SK-N-SH (cell line): ENCODE measurements around the gene PRSS38. TPM values are rescaled to one million over a fixed set of nuclear protein-coding genes. Genes with fewer than 3 reads are reported as not detected.

Experiments used
- CTCF ChIA-PET: fragments of 300-600, 350-600 bp; formaldehyde crosslinking; extraction: SDS; loops from one replicate; lab custom pipeline; 2021; lab: Yijun Ruan, JAX
- POLR2A ChIA-PET: fragments of 350-600 bp; sonication (Branson Sonifier 250); formaldehyde crosslinking; extraction: SDS; loops from one replicate; lab custom pipeline; 2020; ENCODE audit warnings: antibody characterized with exemption, inconsistent platforms; lab: Yijun Ruan, JAX
- DNase-seq: peaks from one replicate; pipeline ENCODE4 v3.0.0; 2012
- H2AFZ ChIP-seq: fragments of 200-600 bp; sonication (generic); 2 replicates; pipeline ENCODE4 v1.8.1; 2016; ENCODE audit warnings: antibody characterized with exemption, mild to moderate bottlenecking, low read depth
- H3F3A ChIP-seq: fragments of 200-600 bp; sonication (generic); replicated peaks from 2 replicates; pipeline ENCODE3; 2016; ENCODE audit warnings: antibody characterized with exemption, mild to moderate bottlenecking; ENCODE audit not compliant: insufficient read depth
- H3K27ac ChIP-seq, 2 experiments: fragments of 200-500 bp in 1 of 2; fragments of 200-600 bp in 1 of 2; sonication (Bioruptor generic) in 1 of 2; sonication (generic), shearing (Covaris generic) in 1 of 2; 2 replicates each; pipeline versions ENCODE4 v1.5.1 to v1.6.1; 2014 to 2016; ENCODE audit warnings: low read depth in 2 of 2, inconsistent platforms in 1 of 2, low read length in 1 of 2, mild to moderate bottlenecking in 1 of 2, mixed read lengths in 1 of 2
- H3K27me3 ChIP-seq: fragments of 200-600 bp; sonication (generic), shearing (Covaris generic); 2 replicates; pipeline ENCODE4 v1.6.1; 2016; ENCODE audit warnings: mixed run types; ENCODE audit not compliant: insufficient read depth
- H3K36me3 ChIP-seq, 2 experiments: fragments of 200-500 bp in 1 of 2; fragments of 200-600 bp in 1 of 2; sonication (Bioruptor generic) in 1 of 2; sonication (generic) in 1 of 2; replicated peaks in 1 of 2; 2 replicates each; pipeline versions ENCODE3 to v1.5.1; 2014 to 2016; ENCODE audit warnings: low read length in 1 of 2, mild to moderate bottlenecking in 1 of 2; ENCODE audit not compliant: insufficient read depth in 2 of 2, control insufficient read depth in 1 of 2
- H3K4me1 ChIP-seq, 2 experiments: fragments of 200-500 bp in 1 of 2; fragments of 200-600 bp in 1 of 2; sonication (Bioruptor generic) in 1 of 2; sonication (generic), shearing (Covaris generic) in 1 of 2; 2 replicates each; pipeline versions ENCODE4 v1.5.1 to v1.6.1; 2014 to 2016; ENCODE audit warnings: low read depth in 1 of 2, low read length in 1 of 2, mixed run types in 1 of 2; ENCODE audit not compliant: insufficient read depth in 2 of 2, control insufficient read depth in 1 of 2
- H3K4me2 ChIP-seq: fragments of 200-600 bp; sonication (generic), shearing (Covaris generic); 2 replicates; pipeline ENCODE4 v1.6.1; 2017; ENCODE audit warnings: mixed run types
- H3K4me3 ChIP-seq, 2 experiments: fragments of 200-500 bp in 1 of 2; fragments of 200-600 bp in 1 of 2; sonication (Bioruptor generic) in 1 of 2; sonication (generic), shearing (Covaris generic) in 1 of 2; 2 replicates each; pipeline versions ENCODE4 v1.5.1 to v1.8.1; 2014 to 2016; ENCODE audit warnings: low read depth in 2 of 2, inconsistent platforms in 1 of 2, low read length in 1 of 2, mild to moderate bottlenecking in 1 of 2, mixed read lengths in 1 of 2, moderate library complexity in 1 of 2
- H3K79me2 ChIP-seq: fragments of 200-600 bp; sonication (generic); 2 replicates; pipeline ENCODE4 v1.8.1; 2017; ENCODE audit warnings: mild to moderate bottlenecking; ENCODE audit not compliant: insufficient read depth
- H3K9ac ChIP-seq: fragments of 200-600 bp; sonication (generic); 2 replicates; pipeline ENCODE4 v1.6.1; 2017; ENCODE audit warnings: mixed run types
- H3K9me2 ChIP-seq: fragments of 200-600 bp; sonication (generic); 2 replicates; pipeline ENCODE4 v1.6.1; 2017; ENCODE audit warnings: mixed run types
- H3K9me3 ChIP-seq: fragments of 200-600 bp; sonication (generic); 2 replicates; pipeline ENCODE4 v1.6.1; 2017; ENCODE audit warnings: mixed run types, mild to moderate bottlenecking, moderate library complexity
- H4K20me1 ChIP-seq: fragments of 200-600 bp; sonication (generic); 2 replicates; pipeline ENCODE4 v1.6.1; 2017; ENCODE audit warnings: mild to moderate bottlenecking, mixed run types; ENCODE audit not compliant: insufficient read depth
- CHD2 ChIP-seq: fragments of 150-350 bp; IDR thresholded peaks from 2 replicates; pipeline ENCODE4 v1.6.1; 2018; ENCODE audit warnings: low read length; ENCODE audit not compliant: partially characterized antibody
- CTCF ChIP-seq: fragments of 200-600 bp; sonication (generic); IDR thresholded peaks from 2 replicates; pipeline ENCODE4 v1.6.1; 2017; ENCODE audit warnings: antibody characterized with exemption, mild to moderate bottlenecking, moderate library complexity
- EP300 ChIP-seq, 2 experiments: IDR thresholded peaks; 2 replicates each; pipeline versions ENCODE4 v1.4.0 to v1.6.1; 2012; ENCODE audit warnings: borderline replicate concordance in 1 of 2, low read depth in 1 of 2, low read length in 1 of 2
- FOSL2 ChIP-seq: IDR thresholded peaks from 2 replicates; pipeline ENCODE4 v1.4.0; 2012; ENCODE audit warnings: low read depth, mild to moderate bottlenecking, moderate library complexity, borderline replicate concordance
- FOXJ3 ChIP-seq: sonication (generic); formaldehyde crosslinking; IDR thresholded peaks from 2 replicates; pipeline ENCODE4 v1.5.1; 2020; ENCODE audit warnings: mild to moderate bottlenecking, missing genetic modification reagents
- GABPA ChIP-seq: IDR thresholded peaks from 2 replicates; pipeline ENCODE4 v1.4.0; 2012; ENCODE audit warnings: low read depth, mild to moderate bottlenecking
- IRF3 ChIP-seq: fragments of 150-350 bp; IDR thresholded peaks from 2 replicates; pipeline ENCODE4 v1.6.1; 2016; ENCODE audit warnings: mild to moderate bottlenecking, low read depth, low read length
- JUND ChIP-seq: IDR thresholded peaks from 2 replicates; pipeline ENCODE4 v1.4.0; 2012
- MAX ChIP-seq: IDR thresholded peaks from 2 replicates; pipeline ENCODE4 v1.4.0; 2012; ENCODE audit warnings: low read depth
- MEF2A ChIP-seq: IDR thresholded peaks from 2 replicates; pipeline ENCODE4 v1.4.0; 2012; ENCODE audit warnings: low read depth, borderline replicate concordance
- NRF1 ChIP-seq: IDR thresholded peaks from 2 replicates; pipeline ENCODE4 v1.6.1; 2012; ENCODE audit warnings: low read depth, mild to moderate bottlenecking, low read length
- PBX3 ChIP-seq: IDR thresholded peaks from 2 replicates; pipeline ENCODE4; 2012
- RCOR1 ChIP-seq: fragments of 150-350 bp; IDR thresholded peaks from 2 replicates; pipeline ENCODE4 v1.6.1; 2017; ENCODE audit warnings: antibody characterized with exemption, low read length
- RFX5 ChIP-seq: IDR thresholded peaks from 2 replicates; pipeline ENCODE4 v1.6.1; 2012; ENCODE audit warnings: mild to moderate bottlenecking, improper control_type of control experiment, low read length
- SMC3 ChIP-seq: IDR thresholded peaks from 2 replicates; pipeline ENCODE4 v1.6.1; 2012; ENCODE audit warnings: low read depth, low read length, improper control_type of control experiment
- TEAD4 ChIP-seq: IDR thresholded peaks from 2 replicates; pipeline ENCODE4 v1.4.0; 2012; ENCODE audit warnings: mild to moderate bottlenecking, borderline replicate concordance; ENCODE audit not compliant: insufficient read depth
- USF1 ChIP-seq: IDR thresholded peaks from 2 replicates; pipeline ENCODE4 v1.4.0; 2012; ENCODE audit warnings: low read depth, borderline replicate concordance
- USF2 ChIP-seq: fragments of 150-350 bp; IDR thresholded peaks from 2 replicates; pipeline ENCODE4 v1.6.1; 2017; ENCODE audit warnings: antibody characterized with exemption, low read length, low read depth, borderline replicate concordance
- ZBTB33 ChIP-seq: IDR thresholded peaks from 2 replicates; pipeline ENCODE4 v1.4.0; 2012; ENCODE audit warnings: low read depth, borderline replicate concordance
- WGBS: methylation state at CpG from one replicate; pipeline ENCODE4 v1.1.6; 2017; ENCODE audit warnings: low lambda C conversion rate; 5-methylcytosine and 5-hydroxymethylcytosine counted together
- polyA plus RNA-seq, 3 experiments: library from polyadenylated mRNA; depleted of rRNA; stranded (reverse); fragments of >200 nt; gene quantifications; 2 replicates each; pipeline ENCODE4 v1.2.3, GENCODE V29; 2012

PRSS38 gene
- polyA plus RNA-seq, 1 of the 3 experiments (the other 2 are of a cell fraction), result not detected

- Histone ChIP-seq H2AFZ (no peak overlapping the region), H3K4me3 (no peak overlapping the region), H3K27me3 (no peaks in the 10 kb centered on the region), H4K20me1 (no peaks in the 10 kb centered on the region), H3K9ac (no peak overlapping the region), H3K9me3 (no peaks in the 10 kb centered on the region), H3K36me3 (no peaks in the 10 kb centered on the region), H3K4me2 (no peak overlapping the region), H3F3A (peaks cover 5% of the 10 kb centered on the region), H3K9me2 (no peaks in the 10 kb centered on the region), H3K27ac (no peak overlapping the region), H3K79me2 (no peaks in the 10 kb centered on the region), H3K4me1 (peaks cover 17 to 21% of the 10 kb centered on the region in 2 experiments)
- no peak for TF ChIP-seq RFX5
- TF ChIP-seq RCOR1, result no peak
- no peak for TF ChIP-seq SMC3
- TF ChIP-seq FOXJ3 (CRISPR knock-in tag), result no peak
- TF ChIP-seq EP300 (IDR thresholded peaks at IDR 0.05; ENCODE audit: borderline replicate concordance in 1 of 2, low read depth in 1 of 2, low read length in 1 of 2), result no peak
- no peak for TF ChIP-seq GABPA
- TF ChIP-seq PBX3, result no peak
- TF ChIP-seq USF1, result no peak
- no peak for TF ChIP-seq MEF2A
- TF ChIP-seq MAX, result no peak
- TF ChIP-seq TEAD4, result no peak
- no peak for TF ChIP-seq ZBTB33
- TF ChIP-seq IRF3, result no peak
- TF ChIP-seq JUND, result no peak
- no peak for TF ChIP-seq NRF1
- no peak for TF ChIP-seq FOSL2
- no peak for TF ChIP-seq CHD2
- TF ChIP-seq CTCF, result no peak
- no peak for TF ChIP-seq USF2
- POLR2A ChIA-PET, result no interaction called here
- CTCF ChIA-PET, result no interaction called here
- DNase-seq, result no peak
- WGBS, result 76% methylated on average over 4 of the region's 5 CpGs
Observed at GRCh38 chr1:227796359-227796915, 19.0 kb upstream of the PRSS38 start.
